ENCODE results near the gene TNC. TPM values are rescaled to one million over a fixed set of nuclear protein-coding genes. Genes with fewer than 3 reads are reported as not detected.

TNC gene
- polyA plus RNA-seq, 3 donors: 0.02 TPM; not detected in 2

DNA sequence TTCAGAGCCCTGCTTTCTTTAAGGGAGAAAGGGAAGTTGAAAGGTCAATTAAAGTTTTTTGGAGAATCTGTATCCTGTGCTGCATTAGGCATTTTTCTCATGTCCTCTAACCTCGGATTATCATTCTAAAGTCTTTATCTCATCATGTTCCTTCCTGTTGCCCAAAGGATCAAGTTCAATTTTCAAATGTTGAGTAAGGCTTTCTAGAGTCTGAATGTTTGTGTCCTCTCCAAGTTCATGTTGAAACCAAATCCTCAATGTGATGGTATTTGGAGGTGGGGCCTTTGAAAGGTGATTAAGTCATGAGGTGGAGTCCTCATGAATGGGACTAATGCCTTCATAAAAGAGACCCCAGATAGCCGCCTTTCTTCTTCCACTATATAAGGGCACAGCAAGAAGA is 20.2 kb upstream of the TNC start:
- H3K9ac ChIP-seq (ENCODE audit: insufficient read depth, low read length, poor library complexity, severe bottlenecking): no peak overlapping the region
- no peaks in the 10 kb centered on the region for H3K36me3 ChIP-seq (replicated peaks in 1 of 2; ENCODE audit: control insufficient read depth in 1 of 2, insufficient read depth in 2 of 2, low read length in 2 of 2)
- no peaks in the 10 kb centered on the region for H3K27me3 ChIP-seq (ENCODE audit: control insufficient read depth in 2 of 2, insufficient read depth in 2 of 2, low read length in 2 of 2)
- no peak overlapping the region for H3K4me2 ChIP-seq (replicated peaks; ENCODE audit: extremely low read depth, low read length, poor library complexity, severe bottlenecking)
- Mint-ChIP-seq H3K4me1 (no peaks in the 10 kb centered on the region), H3K27me3 (ENCODE audit: low read depth in 3 of 3) (peaks cover 1 to 5% (median 5%) of the 10 kb centered on the region in 3 donors), H3K36me3 (no peaks in the 10 kb centered on the region), H3K27ac (no peak overlapping the region), H3K4me3 (no peak overlapping the region), H3K9me3 (peaks cover 0 to 5% (median 0%) of the 10 kb centered on the region in 7 donors)
- no peaks in the 10 kb centered on the region for H4K20me1 ChIP-seq (ENCODE audit: insufficient read depth, low read length)
- TF ChIP-seq, protein P1, sequence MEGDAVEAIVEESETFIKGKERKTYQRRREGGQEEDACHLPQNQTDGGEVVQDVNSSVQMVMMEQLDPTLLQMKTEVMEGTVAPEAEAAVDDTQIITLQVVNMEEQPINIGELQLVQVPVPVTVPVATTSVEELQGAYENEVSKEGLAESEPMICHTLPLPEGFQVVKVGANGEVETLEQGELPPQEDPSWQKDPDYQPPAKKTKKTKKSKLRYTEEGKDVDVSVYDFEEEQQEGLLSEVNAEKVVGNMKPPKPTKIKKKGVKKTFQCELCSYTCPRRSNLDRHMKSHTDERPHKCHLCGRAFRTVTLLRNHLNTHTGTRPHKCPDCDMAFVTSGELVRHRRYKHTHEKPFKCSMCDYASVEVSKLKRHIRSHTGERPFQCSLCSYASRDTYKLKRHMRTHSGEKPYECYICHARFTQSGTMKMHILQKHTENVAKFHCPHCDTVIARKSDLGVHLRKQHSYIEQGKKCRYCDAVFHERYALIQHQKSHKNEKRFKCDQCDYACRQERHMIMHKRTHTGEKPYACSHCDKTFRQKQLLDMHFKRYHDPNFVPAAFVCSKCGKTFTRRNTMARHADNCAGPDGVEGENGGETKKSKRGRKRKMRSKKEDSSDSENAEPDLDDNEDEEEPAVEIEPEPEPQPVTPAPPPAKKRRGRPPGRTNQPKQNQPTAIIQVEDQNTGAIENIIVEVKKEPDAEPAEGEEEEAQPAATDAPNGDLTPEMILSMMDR (IDR thresholded peaks at IDR 0.05): no peak
- H3K79me2 ChIP-seq (ENCODE audit: insufficient read depth, low read length): no peaks in the 10 kb centered on the region
- intact Hi-C loops (cut with micrococcal nuclease): no loop called here
- H2AFZ ChIP-seq (ENCODE audit: insufficient read depth, low read depth, low read length, poor library complexity, severe bottlenecking): no peak overlapping the region
- DNase-seq: no peak
- no peak overlapping the region for H3K4me3 ChIP-seq (replicated peaks in 1 of 3; ENCODE audit: low read depth in 2 of 3, low read length in 3 of 3)
- no peaks in the 10 kb centered on the region for H3K9me3 ChIP-seq (replicated peaks in 1 of 2; ENCODE audit: control insufficient read depth in 1 of 2, insufficient read depth in 1 of 2, low read length in 2 of 2)
- H3K4me1 ChIP-seq (ENCODE audit: control insufficient read depth in 1 of 2, insufficient read depth in 2 of 2, low read length in 2 of 2): no peaks in the 10 kb centered on the region
- H3K27ac ChIP-seq (ENCODE audit: low read depth in 1 of 2, low read length in 2 of 2): no peak overlapping the region
- no CpG with 5 or more reads among the region's 2 CpGs for WGBS (ENCODE audit: insufficient coverage)

DNA sequence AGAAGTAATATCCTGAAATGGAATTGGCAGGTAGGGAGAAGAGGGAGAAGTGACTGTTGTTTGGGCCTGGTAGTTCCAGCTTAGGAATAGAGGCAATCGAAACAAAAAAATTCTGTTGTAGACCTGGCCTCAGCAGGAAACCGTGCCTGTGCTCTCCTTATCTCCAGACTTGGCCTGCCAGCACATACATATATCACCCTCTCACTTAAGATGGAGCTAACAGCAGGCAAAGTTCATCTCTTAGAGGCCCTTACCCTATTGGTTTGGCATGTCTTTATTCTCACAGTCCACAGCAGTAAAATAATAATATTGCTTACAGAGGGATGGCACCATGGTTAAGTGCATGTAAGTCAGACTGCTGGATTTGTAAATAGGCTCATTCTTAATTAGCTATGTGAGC is 19.6 kb upstream of the TNC start:
- no peak overlapping the region for H3K4me2 ChIP-seq (replicated peaks; ENCODE audit: extremely low read depth, low read length, poor library complexity, severe bottlenecking)
- Mint-ChIP-seq H3K4me3 (no peak overlapping the region), H3K4me1 (no peaks in the 10 kb centered on the region), H3K9me3 (peaks cover 0 to 5% (median 0%) of the 10 kb centered on the region in 7 donors), H3K36me3 (no peaks in the 10 kb centered on the region), H3K27me3 (ENCODE audit: low read depth in 3 of 3) (peaks cover 1 to 5% (median 5%) of the 10 kb centered on the region in 3 donors), H3K27ac (no peak overlapping the region)
- no peaks in the 10 kb centered on the region for H4K20me1 ChIP-seq (ENCODE audit: insufficient read depth, low read length)
- no peak overlapping the region for H3K9ac ChIP-seq (ENCODE audit: insufficient read depth, low read length, poor library complexity, severe bottlenecking)
- H3K9me3 ChIP-seq (replicated peaks in 1 of 2; ENCODE audit: control insufficient read depth in 1 of 2, insufficient read depth in 1 of 2, low read length in 2 of 2): no peaks in the 10 kb centered on the region
- 100% methylated on average over 1 of the region's 2 CpGs for WGBS (ENCODE audit: insufficient coverage)
- intact Hi-C loops (cut with micrococcal nuclease): no loop called here
- H3K4me1 ChIP-seq (ENCODE audit: control insufficient read depth in 1 of 2, insufficient read depth in 2 of 2, low read length in 2 of 2): no peaks in the 10 kb centered on the region
- no peaks in the 10 kb centered on the region for H3K79me2 ChIP-seq (ENCODE audit: insufficient read depth, low read length)
- no peak overlapping the region for H3K4me3 ChIP-seq (replicated peaks in 1 of 3; ENCODE audit: low read depth in 2 of 3, low read length in 3 of 3)
- no peak overlapping the region for H2AFZ ChIP-seq (ENCODE audit: insufficient read depth, low read depth, low read length, poor library complexity, severe bottlenecking)
- DNase-seq: no peak
- no peaks in the 10 kb centered on the region for H3K27me3 ChIP-seq (ENCODE audit: control insufficient read depth in 2 of 2, insufficient read depth in 2 of 2, low read length in 2 of 2)
- no peak overlapping the region for H3K27ac ChIP-seq (ENCODE audit: low read depth in 1 of 2, low read length in 2 of 2)
- TF ChIP-seq, protein P1 (IDR thresholded peaks at IDR 0.05): no peak
- no peaks in the 10 kb centered on the region for H3K36me3 ChIP-seq (replicated peaks in 1 of 2; ENCODE audit: control insufficient read depth in 1 of 2, insufficient read depth in 2 of 2, low read length in 2 of 2)
